Thyroid gland (tissue), 4 donors: Measurements from ENCODE around the gene EDEM1. TPM values are rescaled to one million over a fixed set of nuclear protein-coding genes. Genes with fewer than 3 reads are reported as not detected.

Source experiments
- DNase-seq, 2 donors: peaks; one replicate each; pipeline ENCODE4 v3.0.0-alpha.2; 2019
- H3K27ac ChIP-seq, 3 donors: fragments of 200-600 bp; sonication (generic); 1 replicate in 2 of 3; 2 replicates in 1 of 3; pipeline ENCODE4 v1.5.1; 2016 to 2019; ENCODE audit warnings: mild to moderate bottlenecking in 1 of 3, moderate library complexity in 1 of 3
- H3K27me3 ChIP-seq: fragments of 200-600 bp; sonication (generic); one replicate; pipeline ENCODE4 v1.5.1; 2019
- H3K36me3 ChIP-seq, 2 donors: fragments of 200-600 bp; sonication (generic); one replicate each; pipeline ENCODE4 v1.5.1; 2016 to 2019
- H3K4me1 ChIP-seq, 2 donors: fragments of 200-600 bp; sonication (generic); one replicate each; pipeline ENCODE4 v1.5.1; 2017 to 2019
- H3K4me3 ChIP-seq, 3 donors: fragments of 200-600 bp; sonication (generic); replicated peaks in 1 of 3; 1 replicate in 2 of 3; 2 replicates in 1 of 3; pipeline ENCODE4 v1.5.1; 2016; ENCODE audit warnings: mild to moderate bottlenecking in 1 of 3
- H3K9me3 ChIP-seq: fragments of 200-600 bp; sonication (generic); one replicate; pipeline ENCODE4 v1.5.1; 2017
- POLR2A ChIP-seq, 2 donors: fragments of 450-650 bp; IDR thresholded peaks; one replicate each; pipeline ENCODE4 v1.6.1; 2017; ENCODE audit warnings: antibody characterized with exemption in 2 of 2, mild to moderate bottlenecking in 2 of 2, moderate library complexity in 1 of 2
- WGBS, 2 donors: methylation state at CpG; one replicate each; pipeline ENCODE4 v1.1.5; 2017; 5-methylcytosine and 5-hydroxymethylcytosine counted together
- intact Hi-C: fragments of 100-400 bp; cut with DNase I; formaldehyde crosslinking; loops from one replicate; pipeline ENCODE4 v1.15.1; 2023
- total RNA-seq, 4 donors: library from RNA; depleted of rRNA; stranded (reverse); fragments of >200 nt; gene quantifications; one replicate each; pipeline ENCODE4 v1.2.3, GENCODE V29; 2016
- TF ChIP-seq, protein P1 (sequence below), 6 experiments: fragments of 200-600 bp in 3 of 6; fragments of 450-650 bp in 3 of 6; sonication (generic) in 3 of 6; IDR thresholded peaks; one replicate each; pipeline ENCODE4 v1.5.1; 2016 to 2019; ENCODE audit warnings: antibody characterized with exemption in 6 of 6, mild to moderate bottlenecking in 2 of 6, inconsistent platforms in 1 of 6, moderate library complexity in 1 of 6

Gene EDEM1
- total RNA-seq, 4 donors from 2014 or later: 26.1 to 58.4 (median 43.0) TPM

DNA sequence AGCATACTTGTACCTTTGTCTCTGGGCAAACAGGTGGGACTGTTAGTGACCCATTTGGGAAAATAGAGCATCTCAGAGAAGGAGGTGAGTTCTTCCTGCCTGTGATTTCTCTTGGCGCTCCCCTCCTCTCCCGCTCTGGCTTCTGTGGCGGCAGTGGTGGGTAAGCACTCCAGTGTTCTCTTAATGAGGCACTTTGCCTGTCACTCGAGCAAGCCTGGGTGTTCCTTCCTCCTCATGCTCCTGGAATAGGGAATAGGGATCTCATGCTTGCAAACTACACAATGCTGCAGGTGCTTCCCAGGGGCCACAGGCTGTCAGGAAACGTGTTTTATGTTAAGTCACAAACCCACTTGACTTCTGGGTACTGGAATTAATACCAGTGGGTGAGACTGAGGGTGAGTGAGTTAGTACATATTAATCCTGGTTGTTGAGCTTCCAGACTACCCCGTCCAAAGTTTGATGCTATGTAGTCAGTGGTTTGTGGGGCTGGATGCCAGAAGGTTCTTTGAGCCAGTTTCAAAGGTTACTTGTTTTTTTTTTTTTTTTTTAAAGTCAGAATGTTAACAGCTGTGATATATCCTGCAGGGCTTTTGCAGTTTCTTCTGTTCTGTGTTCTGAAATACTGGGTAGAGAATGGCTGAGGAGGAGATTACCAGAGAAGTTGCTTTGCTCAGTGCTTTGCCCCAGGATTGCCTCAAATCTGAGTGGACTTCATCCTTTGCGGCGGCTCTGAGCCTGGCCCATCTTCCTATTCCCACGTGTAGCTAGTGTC is 30.5 kb downstream of the EDEM1 start:
- WGBS, 2 donors: 63 to 74% methylated on average over 9 of the region's 9 CpGs
- Histone ChIP-seq H3K27ac (no peak overlapping the region), H3K36me3 (peaks cover 33 to 44% of the 10 kb centered on the region in 2 donors), H3K27me3 (no peaks in the 10 kb centered on the region), H3K4me3 (no peak overlapping the region), H3K4me1 (peaks cover 0 to 7% of the 10 kb centered on the region in 2 donors), H3K9me3 (no peaks in the 10 kb centered on the region)
- intact Hi-C loops: no loop called here
- TF ChIP-seq POLR2A (IDR thresholded peaks at IDR 0.05): no peak
- TF ChIP-seq, protein P1, sequence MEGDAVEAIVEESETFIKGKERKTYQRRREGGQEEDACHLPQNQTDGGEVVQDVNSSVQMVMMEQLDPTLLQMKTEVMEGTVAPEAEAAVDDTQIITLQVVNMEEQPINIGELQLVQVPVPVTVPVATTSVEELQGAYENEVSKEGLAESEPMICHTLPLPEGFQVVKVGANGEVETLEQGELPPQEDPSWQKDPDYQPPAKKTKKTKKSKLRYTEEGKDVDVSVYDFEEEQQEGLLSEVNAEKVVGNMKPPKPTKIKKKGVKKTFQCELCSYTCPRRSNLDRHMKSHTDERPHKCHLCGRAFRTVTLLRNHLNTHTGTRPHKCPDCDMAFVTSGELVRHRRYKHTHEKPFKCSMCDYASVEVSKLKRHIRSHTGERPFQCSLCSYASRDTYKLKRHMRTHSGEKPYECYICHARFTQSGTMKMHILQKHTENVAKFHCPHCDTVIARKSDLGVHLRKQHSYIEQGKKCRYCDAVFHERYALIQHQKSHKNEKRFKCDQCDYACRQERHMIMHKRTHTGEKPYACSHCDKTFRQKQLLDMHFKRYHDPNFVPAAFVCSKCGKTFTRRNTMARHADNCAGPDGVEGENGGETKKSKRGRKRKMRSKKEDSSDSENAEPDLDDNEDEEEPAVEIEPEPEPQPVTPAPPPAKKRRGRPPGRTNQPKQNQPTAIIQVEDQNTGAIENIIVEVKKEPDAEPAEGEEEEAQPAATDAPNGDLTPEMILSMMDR (IDR thresholded peaks at IDR 0.05): no peak
- peak; percentile 27 to 36 for DNase-seq

DNA sequence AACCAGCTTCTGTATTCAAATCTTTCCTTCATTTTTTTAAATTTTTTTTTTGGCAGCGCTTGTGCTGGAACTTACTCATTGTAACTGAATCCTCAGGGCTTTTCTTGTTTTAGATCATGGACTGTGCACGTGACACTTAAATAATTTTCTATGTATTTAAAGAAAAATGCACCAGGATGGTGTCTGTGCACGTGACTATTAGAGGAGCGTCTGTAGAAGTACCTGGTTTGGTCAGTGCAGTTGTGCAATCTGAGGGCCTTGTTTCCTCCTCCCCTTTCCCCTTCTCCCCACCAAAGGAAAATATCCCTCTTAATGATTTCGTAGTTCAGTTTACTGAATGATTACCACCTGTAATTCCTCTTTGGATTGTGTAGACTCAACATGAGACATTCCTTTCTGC is 31.3 kb downstream of the EDEM1 start:
- no peak overlapping the region for H3K27ac ChIP-seq

GRCh38 chr3:5219216-5219615 is 31.7 kb downstream of the EDEM1 start:
- Histone ChIP-seq H3K27ac (no peak overlapping the region), H3K36me3 (peaks cover 22 to 32% of the 10 kb centered on the region in 2 donors), H3K9me3 (no peaks in the 10 kb centered on the region), H3K4me1 (peaks cover 0 to 7% of the 10 kb centered on the region in 2 donors), H3K27me3 (no peaks in the 10 kb centered on the region), H3K4me3 (no peak overlapping the region)
- TF ChIP-seq, protein P1 (IDR thresholded peaks at IDR 0.05): no peak
- no peak for TF ChIP-seq POLR2A (IDR thresholded peaks at IDR 0.05)
- intact Hi-C loops: no loop called here
- DNase-seq: no peak
- 88 to 89% methylated on average over 4 of the region's 4 CpGs for WGBS, 2 donors

More for the DNA sequence above, 31.3 kb downstream of the EDEM1 start:
- peaks cover 0 to 7% of the 10 kb centered on the region in 2 donors for H3K4me1 ChIP-seq
- H3K4me3 ChIP-seq: no peak overlapping the region
- TF ChIP-seq POLR2A (IDR thresholded peaks at IDR 0.05): no peak
- TF ChIP-seq, protein P1 (IDR thresholded peaks at IDR 0.05): no peak
- H3K9me3 ChIP-seq: no peaks in the 10 kb centered on the region
- no peaks in the 10 kb centered on the region for H3K27me3 ChIP-seq
- H3K36me3 ChIP-seq: peaks cover 26 to 36% of the 10 kb centered on the region in 2 donors
- intact Hi-C loops: no loop called here
- WGBS, 2 donors: 84 to 90% methylated on average over 5 of the region's 5 CpGs
- no peak for DNase-seq

- no peak overlapping the region for H3K27ac ChIP-seq
- no peaks in the 10 kb centered on the region for H3K27me3 ChIP-seq
- WGBS, 2 donors: 57 to 68% methylated on average over 5 of the region's 5 CpGs
- TF ChIP-seq POLR2A (IDR thresholded peaks at IDR 0.05): no peak
- TF ChIP-seq, protein P1 (IDR thresholded peaks at IDR 0.05): no peak
- no peaks in the 10 kb centered on the region for H3K9me3 ChIP-seq
- intact Hi-C loops: no loop called here
- no peak for DNase-seq
- no peak overlapping the region for H3K4me3 ChIP-seq
- H3K36me3 ChIP-seq: peaks cover 14 to 24% of the 10 kb centered on the region in 2 donors
- H3K4me1 ChIP-seq: peaks cover 0 to 7% of the 10 kb centered on the region in 2 donors
Observed at GRCh38 chr3:5220193-5220592, 32.7 kb downstream of the EDEM1 start.
